ENCODE measurements around the gene AHRR. TPM values are rescaled to one million over a fixed set of nuclear protein-coding genes. Genes with fewer than 3 reads are reported as not detected.

AHRR gene
- total RNA-seq, 1 experiment from 2014 or later = 3.2 TPM

DNA sequence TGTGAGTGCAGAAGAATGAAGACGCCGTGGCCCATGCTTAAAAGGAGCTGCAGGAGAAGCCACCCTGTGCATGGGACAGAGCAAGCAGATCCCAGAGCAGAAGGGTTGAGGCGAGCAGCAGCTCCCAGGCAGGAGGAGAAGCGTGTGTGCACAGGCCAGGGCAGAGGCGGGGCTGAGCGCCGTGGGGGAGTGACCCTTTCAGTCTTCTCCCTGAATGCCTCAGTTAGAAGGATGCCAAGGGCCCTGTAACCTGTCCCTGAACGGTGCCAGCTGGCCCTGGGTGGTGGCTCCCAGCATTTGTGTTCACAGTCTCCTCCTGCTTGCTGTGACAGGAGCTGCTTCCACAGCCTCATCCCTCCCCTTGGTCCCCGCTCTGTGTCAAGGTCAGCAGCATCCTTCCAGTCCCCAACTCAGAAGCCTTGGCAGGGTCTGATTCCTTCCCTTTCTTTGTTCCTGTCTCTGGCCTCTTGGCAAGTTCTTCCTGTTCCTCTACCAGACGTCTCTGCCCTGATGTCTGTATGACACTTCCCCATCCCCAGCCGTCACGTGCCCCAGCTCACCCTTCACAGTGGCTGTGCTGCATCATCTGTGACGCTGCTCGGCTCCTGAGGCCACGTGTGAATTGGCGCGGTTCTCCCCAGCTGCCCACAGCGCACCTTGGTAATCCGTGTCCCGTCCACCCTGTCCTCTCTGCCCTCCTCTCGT lies 126.7 kb downstream of the AHRR start:
- ChIA-PET POLR2A (no interaction called here), CTCF (interaction anchor here (0.6 to 3.0 kb wide), 6 partner anchors 9 to 453 kb away, joined by 3 to 12 read pairs (median 4); no protein-coding TSS in a partner anchor)
- Mint-ChIP-seq H3K4me1 (ENCODE audit: insufficient read depth, unreplicated experiment) (peaks cover 23% of the 10 kb centered on the region), H3K9me3 (ENCODE audit: unreplicated experiment) (no peaks in the 10 kb centered on the region), H3K27ac (ENCODE audit: low read depth, unreplicated experiment) (peak overlapping the region; percentile 25), H3K27me3 (ENCODE audit: insufficient read depth, unreplicated experiment) (no peaks in the 10 kb centered on the region), H3K36me3 (ENCODE audit: insufficient read depth, unreplicated experiment) (peaks cover 70% of the 10 kb centered on the region), H3K4me3 (ENCODE audit: unreplicated experiment) (no peak overlapping the region)
- intact Hi-C loops (cut with micrococcal nuclease) = loop anchor here (10.0 kb wide), 1 partner anchor 457 kb away; no protein-coding TSS in a partner anchor
- no peak for DNase-seq (ENCODE audit: unreplicated experiment)
- no TSS peak for BruUV-seq (replicated peaks)
- TF ChIP-seq, protein P1, sequence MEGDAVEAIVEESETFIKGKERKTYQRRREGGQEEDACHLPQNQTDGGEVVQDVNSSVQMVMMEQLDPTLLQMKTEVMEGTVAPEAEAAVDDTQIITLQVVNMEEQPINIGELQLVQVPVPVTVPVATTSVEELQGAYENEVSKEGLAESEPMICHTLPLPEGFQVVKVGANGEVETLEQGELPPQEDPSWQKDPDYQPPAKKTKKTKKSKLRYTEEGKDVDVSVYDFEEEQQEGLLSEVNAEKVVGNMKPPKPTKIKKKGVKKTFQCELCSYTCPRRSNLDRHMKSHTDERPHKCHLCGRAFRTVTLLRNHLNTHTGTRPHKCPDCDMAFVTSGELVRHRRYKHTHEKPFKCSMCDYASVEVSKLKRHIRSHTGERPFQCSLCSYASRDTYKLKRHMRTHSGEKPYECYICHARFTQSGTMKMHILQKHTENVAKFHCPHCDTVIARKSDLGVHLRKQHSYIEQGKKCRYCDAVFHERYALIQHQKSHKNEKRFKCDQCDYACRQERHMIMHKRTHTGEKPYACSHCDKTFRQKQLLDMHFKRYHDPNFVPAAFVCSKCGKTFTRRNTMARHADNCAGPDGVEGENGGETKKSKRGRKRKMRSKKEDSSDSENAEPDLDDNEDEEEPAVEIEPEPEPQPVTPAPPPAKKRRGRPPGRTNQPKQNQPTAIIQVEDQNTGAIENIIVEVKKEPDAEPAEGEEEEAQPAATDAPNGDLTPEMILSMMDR (IDR thresholded peaks at IDR 0.05; ENCODE audit: unreplicated experiment) = no peak

DNA sequence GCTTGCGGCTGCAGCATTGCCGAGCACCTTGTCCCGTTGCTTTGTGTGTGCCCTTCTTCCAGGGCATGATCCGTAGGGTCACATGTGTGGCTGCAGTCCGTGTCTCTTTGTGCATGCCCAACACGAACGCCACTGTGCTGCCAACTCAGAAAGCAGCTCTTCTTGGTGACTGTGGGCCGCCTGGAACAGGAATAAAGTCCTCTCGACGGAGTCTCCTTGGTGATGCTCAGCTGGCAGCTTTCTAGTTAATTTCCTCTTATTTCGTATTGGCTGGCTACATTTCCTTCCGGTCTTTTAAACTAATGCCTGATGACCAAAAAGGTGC lies 127.2 kb downstream of the AHRR start:
- Mint-ChIP-seq H3K4me3 (ENCODE audit: unreplicated experiment) (no peak overlapping the region), H3K36me3 (ENCODE audit: insufficient read depth, unreplicated experiment) (peaks cover 75% of the 10 kb centered on the region), H3K27me3 (ENCODE audit: insufficient read depth, unreplicated experiment) (no peaks in the 10 kb centered on the region), H3K27ac (ENCODE audit: low read depth, unreplicated experiment) (peak overlapping the region; percentile 25), H3K4me1 (ENCODE audit: insufficient read depth, unreplicated experiment) (peaks cover 28% of the 10 kb centered on the region), H3K9me3 (ENCODE audit: unreplicated experiment) (no peaks in the 10 kb centered on the region)
- DNase-seq (ENCODE audit: unreplicated experiment) = no peak
- no TSS peak for BruUV-seq (replicated peaks)
- CTCF ChIA-PET = interaction anchor here (0.7 kb wide), 1 partner anchor 140 kb away, joined by 3 read pairs; no protein-coding TSS in a partner anchor
- POLR2A ChIA-PET = no interaction called here
- TF ChIP-seq, protein P1 (IDR thresholded peaks at IDR 0.05; ENCODE audit: unreplicated experiment) = no peak
- intact Hi-C loops (cut with micrococcal nuclease) = loop anchor here (10.0 kb wide), 1 partner anchor 456 kb away; no protein-coding TSS in a partner anchor

DNA sequence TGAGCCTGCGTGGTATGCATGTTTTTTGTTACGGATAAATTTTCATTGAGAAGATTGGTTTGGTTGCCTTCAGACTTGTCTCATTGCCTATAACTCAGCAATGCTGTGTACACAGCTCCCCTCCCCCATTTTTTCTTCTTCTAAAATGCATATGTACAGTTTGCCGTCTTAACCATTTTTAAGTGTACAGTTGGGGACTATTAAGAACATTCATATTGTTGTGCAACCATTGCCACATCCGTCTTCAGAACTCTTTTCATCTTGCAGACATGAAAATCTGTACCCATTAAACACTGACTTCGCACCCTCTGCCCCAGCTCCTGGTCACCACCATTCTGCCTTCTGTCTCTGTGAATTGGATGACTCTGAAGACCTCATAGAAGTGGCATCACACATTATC lies 127.6 kb downstream of the AHRR start:
- DNase-seq (ENCODE audit: unreplicated experiment) = no peak
- ChIA-PET CTCF (interaction anchor here (0.7 kb wide), 1 partner anchor 140 kb away, joined by 3 read pairs; no protein-coding TSS in a partner anchor), POLR2A (no interaction called here)
- Mint-ChIP-seq H3K27ac (ENCODE audit: low read depth, unreplicated experiment) (no peak overlapping the region), H3K4me3 (ENCODE audit: unreplicated experiment) (no peak overlapping the region), H3K9me3 (ENCODE audit: unreplicated experiment) (no peaks in the 10 kb centered on the region), H3K4me1 (ENCODE audit: insufficient read depth, unreplicated experiment) (peaks cover 31% of the 10 kb centered on the region), H3K27me3 (ENCODE audit: insufficient read depth, unreplicated experiment) (no peaks in the 10 kb centered on the region), H3K36me3 (ENCODE audit: insufficient read depth, unreplicated experiment) (peaks cover 79% of the 10 kb centered on the region)
- intact Hi-C loops (cut with micrococcal nuclease) = loop anchor here (10.0 kb wide), 1 partner anchor 456 kb away; no protein-coding TSS in a partner anchor
- BruUV-seq (replicated peaks) = no TSS peak
- TF ChIP-seq, protein P1 (IDR thresholded peaks at IDR 0.05; ENCODE audit: unreplicated experiment) = no peak

DNA sequence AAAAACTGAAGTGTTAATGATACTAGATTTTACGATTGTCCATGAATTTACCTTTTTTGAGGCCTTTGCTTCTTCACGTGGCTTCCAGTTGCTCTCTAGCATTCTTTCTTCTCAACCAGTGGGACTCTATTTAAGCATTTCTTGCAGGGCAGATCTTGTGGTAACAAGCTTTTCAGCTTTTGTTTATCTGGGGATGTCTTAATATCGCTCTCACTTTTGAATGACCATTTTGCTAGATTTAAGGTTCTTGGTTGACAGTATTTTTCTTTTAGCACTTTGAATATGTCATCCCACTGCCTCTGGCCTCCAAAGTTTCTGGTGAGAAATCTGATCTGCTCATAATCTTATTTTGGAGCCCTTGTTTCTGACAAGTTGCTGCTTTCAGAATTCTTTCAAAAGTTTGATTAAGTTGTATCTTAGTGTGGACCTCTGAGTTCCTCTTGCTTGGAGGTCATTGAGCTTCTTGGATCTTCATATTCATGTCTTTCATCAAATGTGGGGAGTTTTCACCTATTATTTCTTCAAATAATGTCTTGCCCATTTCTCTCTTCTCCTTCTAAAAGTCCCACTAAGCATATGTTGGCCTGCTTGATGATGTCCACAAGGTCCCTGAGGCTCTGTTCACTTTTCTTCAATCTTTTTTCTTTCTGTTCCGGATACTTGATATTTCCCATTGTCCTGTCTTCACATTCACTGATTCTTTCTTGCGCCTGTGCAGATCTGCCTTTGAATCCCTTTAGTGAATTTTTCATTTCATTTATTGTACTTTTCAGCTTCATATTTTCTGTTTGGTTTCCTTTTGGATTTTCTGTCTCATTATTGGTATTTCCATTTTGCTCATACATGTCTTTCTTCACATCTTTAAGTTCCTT lies 130.3 kb downstream of the AHRR start:
- POLR2A ChIA-PET = interaction anchor here (0.8 to 1.9 kb wide), 4 partner anchors 9 to 21 kb away, joined by 3 to 5 read pairs (median 4); partner anchors contain the start of gene EXOC3
- peaks cover 81% of the 10 kb centered on the region for H3K36me3 Mint-ChIP-seq (ENCODE audit: insufficient read depth, unreplicated experiment)

More for the DNA sequence above, 130.3 kb downstream of the AHRR start:
- H3K4me3 Mint-ChIP-seq (ENCODE audit: unreplicated experiment) = no peak overlapping the region
- BruUV-seq (replicated peaks) = no TSS peak
- intact Hi-C loops (cut with micrococcal nuclease) = no loop called here
- DNase-seq (ENCODE audit: unreplicated experiment) = no peak
- no peaks in the 10 kb centered on the region for H3K9me3 Mint-ChIP-seq (ENCODE audit: unreplicated experiment)
- peaks cover 20% of the 10 kb centered on the region for H3K4me1 Mint-ChIP-seq (ENCODE audit: insufficient read depth, unreplicated experiment)
- TF ChIP-seq, protein P1 (IDR thresholded peaks at IDR 0.05; ENCODE audit: unreplicated experiment) = no peak
- no peak overlapping the region for H3K27ac Mint-ChIP-seq (ENCODE audit: low read depth, unreplicated experiment)
- no peaks in the 10 kb centered on the region for H3K27me3 Mint-ChIP-seq (ENCODE audit: insufficient read depth, unreplicated experiment)
- CTCF ChIA-PET = interaction anchor here (0.7 to 1.4 kb wide), 2 partner anchors 45 to 135 kb away, joined by 3 read pairs; no protein-coding TSS in a partner anchor
